Psoas muscle (tissue), 8 donors: ENCODE results near the gene MYO1D. TPM values are rescaled to one million over a fixed set of nuclear protein-coding genes. Genes with fewer than 3 reads are reported as not detected.

Experiments
- ATAC-seq, 4 donors: fragments of 200-7000 bp; cut with Tn5 transposase; one replicate each; pipeline ENCODE4 v1.9.1; 2020; ENCODE audit warnings: moderate library complexity in 3 of 4, mild to moderate bottlenecking in 2 of 4
- DNase-seq, 2 donors: peaks; one replicate each; pipeline ENCODE4 v3.0.0-alpha.2; 2020
- H3K27ac ChIP-seq: fragments of 200-600 bp; one replicate; pipeline ENCODE4 v1.8.0; 2022
- H3K27me3 ChIP-seq, 3 donors: fragments of 200-600 bp in 1 of 3; one replicate each; pipeline versions ENCODE4 v1.6.1 to v1.8.0; 2013 to 2022; ENCODE audit warnings: low read length in 2 of 3, mild to moderate bottlenecking in 2 of 3, moderate library complexity in 1 of 3; ENCODE audit not compliant: insufficient read depth in 3 of 3
- H3K36me3 ChIP-seq, 2 donors: fragments of 200-600 bp in 1 of 2; one replicate each; pipeline versions ENCODE4 v1.6.1 to v1.8.0; 2013 to 2022; ENCODE audit warnings: low read depth in 1 of 2, mild to moderate bottlenecking in 1 of 2, moderate library complexity in 1 of 2; ENCODE audit not compliant: insufficient read depth in 1 of 2
- H3K4me1 ChIP-seq: fragments of 200-600 bp; one replicate; pipeline ENCODE4 v1.8.0; 2022
- H3K4me3 ChIP-seq: fragments of 200-600 bp; one replicate; pipeline ENCODE4 v1.8.0; 2022; ENCODE audit warnings: mild to moderate bottlenecking
- H3K9me3 ChIP-seq: fragments of 200-600 bp; one replicate; pipeline ENCODE4 v1.8.0; 2022
- CTCF ChIP-seq: fragments of 200-600 bp; IDR thresholded peaks from one replicate; pipeline ENCODE4 v1.8.0; 2022; ENCODE audit warnings: antibody characterized with exemption
- WGBS, 3 donors: extraction: QIAGEN DNeasy Blood & Tissue Kit; methylation state at CpG; one replicate each; pipeline versions ENCODE4 v1.1.6 to v1.1.7; 2013; 5-methylcytosine and 5-hydroxymethylcytosine counted together
- intact Hi-C, 2 donors: fragments of 100-400 bp; cut with DNase I; formaldehyde crosslinking; loops; one replicate each; pipeline versions ENCODE4 v1.11.0 to v1.14.2; 2022
- polyA plus RNA-seq, 3 donors: library from polyadenylated mRNA; stranded (reverse); fragments of 200-250 nt; gene quantifications; one replicate each; pipeline ENCODE4 v1.2.3, GENCODE V29; 2013
- total RNA-seq, 4 donors: library from RNA; stranded (reverse); fragmentation: NEBNext Ultra II Directional in 2 of 4; extraction: Animal tissue kit (Norgen Biotek cat#: 25700) in 2 of 4; gene quantifications; one replicate each; pipeline versions ENCODE4 v1.2.1 to v1.2.4, GENCODE V29; 2021 to 2023
- donor health status: healthy with polysubstance abuse.
- donor health status: DM: no; HTN: no; CAD: no; lungs with moderate emphysema.
- donor health status: Bipolar disorder and iron deficiency.
- donor health status: healthy.
- donor health status: DM: yes; HTN: yes; CAD: no.
- donor health status: DM: no; HTN: no; CAD: no.
- donor health status: DM: no; HTN: no; CAD: no.
- donor health status: DM: yes; HTN: yes; CAD: no.

The MYO1D gene
- total and polyA plus RNA-seq, 7 donors = 1.8 to 5.9 (median 4.1) TPM

DNA sequence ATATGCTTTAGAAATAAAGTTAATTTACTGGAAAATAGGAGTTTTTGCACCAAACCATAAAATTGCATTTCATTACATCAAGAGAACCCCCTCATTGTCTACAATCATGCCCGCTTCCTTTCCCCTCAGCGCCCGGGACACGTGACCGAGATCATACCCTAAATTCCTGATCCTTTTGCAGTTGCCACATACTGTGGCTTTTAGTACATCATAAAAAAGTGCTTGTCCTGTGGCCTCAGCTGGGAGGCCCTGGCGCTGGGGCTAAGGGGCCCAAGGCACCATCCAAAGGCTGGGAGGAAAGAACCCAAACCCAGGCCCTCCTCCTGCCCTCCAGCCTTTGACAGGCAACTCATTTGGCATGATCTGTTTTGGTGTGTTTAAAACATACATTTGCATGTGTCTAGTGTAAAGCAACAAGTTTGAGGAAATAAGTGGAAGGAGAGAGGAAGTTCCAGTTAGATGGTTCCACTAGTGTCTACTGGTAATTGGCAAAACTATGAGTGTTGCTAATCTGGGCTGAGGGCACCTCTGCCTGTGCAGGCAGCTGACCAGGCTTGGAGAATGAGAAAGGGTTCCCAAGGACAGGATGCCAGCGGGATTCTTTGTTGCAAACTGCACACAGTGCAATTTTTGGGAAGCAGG, 384.2 kb downstream of the MYO1D start:
- no peak for DNase-seq
- 86 to 94% (median 88%) methylated on average over 7 of the region's 7 CpGs for WGBS, 3 donors
- H3K36me3 ChIP-seq = peaks cover 0 to 17% of the 10 kb centered on the region in 2 donors
- intact Hi-C loops = no loop called here
- no peaks in the 10 kb centered on the region for H3K27me3 ChIP-seq
- H3K9me3 ChIP-seq = no peaks in the 10 kb centered on the region
- no peak for ATAC-seq
- peaks cover 34% of the 10 kb centered on the region for H3K4me1 ChIP-seq
- no peak for TF ChIP-seq CTCF
- no peak overlapping the region for H3K4me3 ChIP-seq
- no peak overlapping the region for H3K27ac ChIP-seq

- Histone ChIP-seq H3K4me3 (no peak overlapping the region), H3K4me1 (peaks cover 36% of the 10 kb centered on the region), H3K9me3 (no peaks in the 10 kb centered on the region), H3K27me3 (no peaks in the 10 kb centered on the region), H3K27ac (no peak overlapping the region), H3K36me3 (peaks cover 0 to 17% of the 10 kb centered on the region in 2 donors)
- no peak for DNase-seq
- intact Hi-C loops = no loop called here
- 78 to 87% (median 82%) methylated on average over 4 of the region's 4 CpGs for WGBS, 3 donors
- no peak for TF ChIP-seq CTCF
- no peak for ATAC-seq
Measured at GRCh38 chr17:32492264-32492589, 384.7 kb downstream of the MYO1D start.

- intact Hi-C loops = no loop called here
- H3K4me1 ChIP-seq = peaks cover 30% of the 10 kb centered on the region
- H3K4me3 ChIP-seq = no peak overlapping the region
- TF ChIP-seq CTCF = no peak
- DNase-seq (no peak), ATAC-seq (no peak)
- no peaks in the 10 kb centered on the region for H3K27me3 ChIP-seq
- H3K9me3 ChIP-seq = no peaks in the 10 kb centered on the region
- 77 to 87% (median 86%) methylated on average over 20 to 21 of the region's 21 CpGs for WGBS, 3 donors
- no peak overlapping the region for H3K27ac ChIP-seq
- peaks cover 0 to 17% of the 10 kb centered on the region in 2 donors for H3K36me3 ChIP-seq
Measured at GRCh38 chr17:32491371-32492263, 385.3 kb downstream of the MYO1D start.

DNA sequence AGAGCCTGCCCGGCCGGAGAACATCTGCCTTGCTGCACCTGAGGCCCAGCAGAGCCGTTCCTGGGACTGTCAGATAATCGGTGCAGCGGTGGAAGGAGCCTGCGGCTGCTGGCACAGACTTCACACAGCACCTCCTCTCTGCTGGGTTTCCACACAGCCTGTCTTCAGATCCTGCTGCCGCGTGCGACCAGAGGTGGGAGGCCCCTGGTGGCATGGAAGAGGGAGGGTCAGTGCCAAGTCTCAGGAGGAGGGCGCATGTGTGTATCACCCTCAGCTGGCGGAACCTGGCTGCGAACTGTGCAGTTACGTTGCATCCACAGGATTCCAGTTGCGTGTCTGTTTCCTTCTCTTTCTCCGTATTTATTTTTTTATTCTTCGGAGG, 386.8 kb downstream of the MYO1D start:
- Histone ChIP-seq H3K4me1 (peaks cover 22% of the 10 kb centered on the region), H3K9me3 (no peaks in the 10 kb centered on the region), H3K4me3 (no peak overlapping the region), H3K27ac (no peak overlapping the region), H3K27me3 (no peaks in the 10 kb centered on the region), H3K36me3 (peaks cover 0 to 17% of the 10 kb centered on the region in 2 donors)
- 68 to 83% (median 74%) methylated on average over 16 of the region's 16 CpGs for WGBS, 3 donors
- TF ChIP-seq CTCF = no peak
- intact Hi-C loops = no loop called here
- DNase-seq (no peak), ATAC-seq (no peak)
